Measurements from ENCODE around the gene MTNR1B. TPM values are rescaled to one million over a fixed set of nuclear protein-coding genes. Genes with fewer than 3 reads are reported as not detected.

MTNR1B gene
- total RNA-seq, 1 experiment from 2014 or later = not detected

DNA sequence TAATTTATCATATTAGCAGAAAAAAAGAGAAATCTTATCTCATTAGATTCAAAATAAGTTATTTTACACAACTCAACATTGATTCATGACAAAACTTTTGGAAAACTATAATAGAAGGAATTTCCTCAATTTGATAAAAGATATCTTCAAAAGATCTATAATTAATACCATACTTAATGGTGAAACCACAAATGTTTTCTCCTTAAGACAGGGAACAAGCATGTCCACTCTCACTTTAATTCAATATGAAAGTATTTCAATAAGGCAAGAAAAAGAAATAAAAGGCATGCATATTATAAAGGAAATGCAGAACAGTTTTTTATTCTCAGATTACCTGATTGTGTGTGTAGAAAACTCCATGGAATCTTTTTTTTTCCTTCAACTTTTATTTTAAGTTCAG is 23.6 kb downstream of the MTNR1B start:
- H3K4me2 ChIP-seq = no peak overlapping the region
- H3K27me3 ChIP-seq (ENCODE audit: insufficient read depth, low read depth) = no peaks in the 10 kb centered on the region
- no peak for DNase-seq
- H4K20me1 ChIP-seq (ENCODE audit: insufficient read depth) = no peaks in the 10 kb centered on the region
- ChIA-PET POLR2A (ENCODE audit: unreplicated experiment) (no interaction called here), CTCF (no interaction called here)
- no peak for TF ChIP-seq EZH2 (IDR thresholded peaks at IDR 0.05; ENCODE audit: low read depth)
- TF ChIP-seq, protein P1, sequence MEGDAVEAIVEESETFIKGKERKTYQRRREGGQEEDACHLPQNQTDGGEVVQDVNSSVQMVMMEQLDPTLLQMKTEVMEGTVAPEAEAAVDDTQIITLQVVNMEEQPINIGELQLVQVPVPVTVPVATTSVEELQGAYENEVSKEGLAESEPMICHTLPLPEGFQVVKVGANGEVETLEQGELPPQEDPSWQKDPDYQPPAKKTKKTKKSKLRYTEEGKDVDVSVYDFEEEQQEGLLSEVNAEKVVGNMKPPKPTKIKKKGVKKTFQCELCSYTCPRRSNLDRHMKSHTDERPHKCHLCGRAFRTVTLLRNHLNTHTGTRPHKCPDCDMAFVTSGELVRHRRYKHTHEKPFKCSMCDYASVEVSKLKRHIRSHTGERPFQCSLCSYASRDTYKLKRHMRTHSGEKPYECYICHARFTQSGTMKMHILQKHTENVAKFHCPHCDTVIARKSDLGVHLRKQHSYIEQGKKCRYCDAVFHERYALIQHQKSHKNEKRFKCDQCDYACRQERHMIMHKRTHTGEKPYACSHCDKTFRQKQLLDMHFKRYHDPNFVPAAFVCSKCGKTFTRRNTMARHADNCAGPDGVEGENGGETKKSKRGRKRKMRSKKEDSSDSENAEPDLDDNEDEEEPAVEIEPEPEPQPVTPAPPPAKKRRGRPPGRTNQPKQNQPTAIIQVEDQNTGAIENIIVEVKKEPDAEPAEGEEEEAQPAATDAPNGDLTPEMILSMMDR (conservative IDR thresholded peaks at IDR 0.05) = no peak
- intact Hi-C loops (cut with micrococcal nuclease; ENCODE audit: unreplicated experiment) = no loop called here
- no TSS peak for BruUV-seq (replicated peaks)
- no peaks in the 10 kb centered on the region for H3K9me2 ChIP-seq (ENCODE audit: insufficient read depth)
- no peaks in the 10 kb centered on the region for H3K79me2 ChIP-seq (ENCODE audit: low read depth)
- peaks cover 3% of the 10 kb centered on the region; the same call in 1 of the 2 replicates for H3K9me3 ChIP-seq (ENCODE audit: insufficient read depth, low read depth)
- H3K27ac ChIP-seq = no peak overlapping the region
- no peaks in the 10 kb centered on the region for H3K4me1 ChIP-seq (replicated peaks; ENCODE audit: insufficient read depth)
- H3K4me3 ChIP-seq = no peak overlapping the region
- H2AFZ ChIP-seq = no peak overlapping the region
- H3K36me3 ChIP-seq (ENCODE audit: low read depth) = no peaks in the 10 kb centered on the region
- no peaks in the 10 kb centered on the region for H3F3A ChIP-seq (ENCODE audit: insufficient read depth, low read depth)

DNA sequence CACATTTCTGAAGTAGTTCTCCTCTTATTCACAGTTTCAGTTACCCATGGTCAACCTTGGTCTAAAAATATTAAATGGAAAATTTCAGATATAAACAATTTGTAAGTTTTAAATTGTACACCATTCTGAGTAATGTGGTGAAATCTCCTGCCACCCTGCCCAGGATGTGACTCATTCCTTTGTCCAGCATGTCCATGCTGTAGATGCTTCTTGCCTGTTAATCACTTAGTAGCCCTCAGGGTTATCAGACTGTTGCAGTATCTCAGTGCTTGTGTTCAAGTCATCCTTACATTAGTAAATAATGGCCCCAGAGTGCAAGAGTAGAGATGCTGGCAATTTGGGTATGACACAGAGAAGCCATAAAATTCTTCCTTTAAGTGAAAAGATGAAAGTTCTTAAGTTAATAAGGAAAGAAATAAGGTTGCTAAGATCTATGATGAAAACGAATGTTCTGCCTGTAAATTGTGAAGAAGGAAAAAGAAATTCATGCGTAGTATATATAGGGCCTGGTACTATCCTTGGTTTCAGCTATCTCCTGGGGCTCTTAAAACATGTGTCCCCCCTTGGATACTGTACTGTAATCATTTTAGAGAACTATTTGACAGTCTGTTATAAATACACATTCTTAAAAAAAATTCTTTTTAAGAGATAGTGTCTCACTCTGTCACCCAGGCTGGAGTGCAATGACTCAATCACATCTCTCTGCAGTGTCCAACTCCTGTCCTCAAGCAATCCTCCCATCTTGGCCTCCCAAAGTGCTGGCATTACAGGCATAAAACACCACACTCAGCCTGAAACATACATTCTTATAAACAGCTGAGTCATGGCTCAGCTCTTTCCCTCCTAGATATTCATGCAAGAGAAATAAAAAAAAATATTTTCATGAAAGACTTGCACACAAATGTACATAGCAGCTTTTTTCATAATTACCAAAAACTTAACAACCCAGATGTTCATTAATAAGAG is 31.3 kb downstream of the MTNR1B start:
- H3F3A ChIP-seq (ENCODE audit: insufficient read depth, low read depth) = peaks cover 12% of the 10 kb centered on the region
- peaks cover 29% of the 10 kb centered on the region for H3K4me1 ChIP-seq (replicated peaks; ENCODE audit: insufficient read depth)
- BruUV-seq (replicated peaks) = TSS peak; percentile 74
- DNase-seq = peak; percentile 33 to 83
- peak overlapping the region; percentile 26 for H3K4me2 ChIP-seq
- H3K4me3 ChIP-seq = no peak overlapping the region
- peaks cover 17% of the 10 kb centered on the region for H3K9me3 ChIP-seq (ENCODE audit: insufficient read depth, low read depth)
- no peaks in the 10 kb centered on the region for H3K9me2 ChIP-seq (ENCODE audit: insufficient read depth)
- peak overlapping the region; percentile 84 for H3K27ac ChIP-seq
- TF ChIP-seq EZH2 (IDR thresholded peaks at IDR 0.05; ENCODE audit: low read depth) = no peak
- TF ChIP-seq, protein P1 (conservative IDR thresholded peaks at IDR 0.05) = no peak
- no peaks in the 10 kb centered on the region for H4K20me1 ChIP-seq (ENCODE audit: insufficient read depth)
- H3K36me3 ChIP-seq (ENCODE audit: low read depth) = no peaks in the 10 kb centered on the region
- ChIA-PET CTCF (interaction anchor here (0.5 kb wide), 1 partner anchor 585 kb away, joined by 3 read pairs; no protein-coding TSS in a partner anchor), POLR2A (ENCODE audit: unreplicated experiment) (interaction anchor here (0.7 kb wide), 1 partner anchor 16 kb away, joined by 4 read pairs; no protein-coding TSS in a partner anchor)
- no peaks in the 10 kb centered on the region for H3K79me2 ChIP-seq (ENCODE audit: low read depth)
- 0 out of 2 replicates have a peak overlapping the region, but pooled peaks have one; percentile 23 for H2AFZ ChIP-seq
- intact Hi-C loops (cut with micrococcal nuclease; ENCODE audit: unreplicated experiment) = no loop called here
- H3K27me3 ChIP-seq (ENCODE audit: insufficient read depth, low read depth) = no peaks in the 10 kb centered on the region

DNA sequence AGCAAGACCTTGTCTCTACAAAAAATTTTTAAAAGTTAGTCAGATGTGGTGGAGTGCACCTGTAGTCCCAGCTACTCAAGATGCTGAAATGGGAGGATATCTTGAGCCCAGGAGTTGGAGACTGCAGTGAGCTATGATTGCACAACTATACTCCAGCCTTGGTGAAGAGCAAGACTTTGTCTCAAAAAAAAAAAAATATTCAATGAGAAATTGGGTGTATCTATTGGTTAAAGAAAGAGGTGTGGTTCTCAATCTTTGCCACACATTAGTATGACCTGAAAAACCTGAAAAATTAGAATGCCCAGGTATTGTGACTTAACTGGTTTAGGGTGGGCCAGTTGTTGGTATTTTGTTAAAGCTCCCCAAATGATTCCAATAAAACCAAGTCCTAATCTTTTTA is 32.4 kb downstream of the MTNR1B start:
- CTCF ChIA-PET = no interaction called here
- Histone ChIP-seq H3K9me2 (ENCODE audit: insufficient read depth) (no peaks in the 10 kb centered on the region), H3F3A (ENCODE audit: insufficient read depth, low read depth) (peaks cover 12% of the 10 kb centered on the region), H3K4me3 (no peak overlapping the region), H3K27me3 (ENCODE audit: insufficient read depth, low read depth) (no peaks in the 10 kb centered on the region), H2AFZ (no peak overlapping the region), H3K9me3 (ENCODE audit: insufficient read depth, low read depth) (peaks cover 17% of the 10 kb centered on the region), H3K79me2 (ENCODE audit: low read depth) (no peaks in the 10 kb centered on the region), H3K4me2 (peak overlapping the region; percentile 6), H3K36me3 (ENCODE audit: low read depth) (no peaks in the 10 kb centered on the region), H3K27ac (peak overlapping the region; percentile 84), H3K4me1 (replicated peaks; ENCODE audit: insufficient read depth) (peaks cover 29% of the 10 kb centered on the region), H4K20me1 (ENCODE audit: insufficient read depth) (no peaks in the 10 kb centered on the region)
- peak in 1 of 2 experiments; percentile 63 for DNase-seq
- POLR2A ChIA-PET (ENCODE audit: unreplicated experiment) = interaction anchor here (0.5 kb wide), 1 partner anchor 225 kb away, joined by 11 read pairs; no protein-coding TSS in a partner anchor
- intact Hi-C loops (cut with micrococcal nuclease; ENCODE audit: unreplicated experiment) = no loop called here
- no peak for TF ChIP-seq EZH2 (IDR thresholded peaks at IDR 0.05; ENCODE audit: low read depth)
- TF ChIP-seq, protein P1 (conservative IDR thresholded peaks at IDR 0.05) = no peak
- no TSS peak for BruUV-seq (replicated peaks)

Measured in PC-9 (cell line).